ENCODE data around the gene RNF166.

DNA sequence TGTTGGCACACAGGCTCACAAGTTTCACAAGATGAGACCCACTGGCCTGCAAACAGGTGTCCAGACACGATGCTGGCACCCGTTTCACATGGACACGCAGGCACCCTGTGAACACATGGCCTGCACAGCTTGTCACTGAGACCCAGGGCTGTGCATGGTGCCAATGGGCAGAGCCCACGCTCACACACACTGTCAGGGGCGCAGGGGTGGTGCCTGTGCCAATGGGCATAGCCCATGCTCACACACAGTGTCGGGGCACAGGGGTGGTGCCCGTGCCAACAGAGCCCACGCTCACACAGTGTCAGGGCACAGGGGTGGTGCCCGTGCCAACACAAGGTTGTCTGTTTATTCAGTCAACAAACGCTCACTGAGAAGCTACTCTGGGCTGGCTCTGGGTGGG lies 29.4 kb upstream of the RNF166 start:
- TF ChIP-seq, protein P1, sequence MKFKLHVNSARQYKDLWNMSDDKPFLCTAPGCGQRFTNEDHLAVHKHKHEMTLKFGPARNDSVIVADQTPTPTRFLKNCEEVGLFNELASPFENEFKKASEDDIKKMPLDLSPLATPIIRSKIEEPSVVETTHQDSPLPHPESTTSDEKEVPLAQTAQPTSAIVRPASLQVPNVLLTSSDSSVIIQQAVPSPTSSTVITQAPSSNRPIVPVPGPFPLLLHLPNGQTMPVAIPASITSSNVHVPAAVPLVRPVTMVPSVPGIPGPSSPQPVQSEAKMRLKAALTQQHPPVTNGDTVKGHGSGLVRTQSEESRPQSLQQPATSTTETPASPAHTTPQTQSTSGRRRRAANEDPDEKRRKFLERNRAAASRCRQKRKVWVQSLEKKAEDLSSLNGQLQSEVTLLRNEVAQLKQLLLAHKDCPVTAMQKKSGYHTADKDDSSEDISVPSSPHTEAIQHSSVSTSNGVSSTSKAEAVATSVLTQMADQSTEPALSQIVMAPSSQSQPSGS (CRISPR knock-in tag; IDR thresholded peaks at IDR 0.05; ENCODE audit: borderline replicate concordance, low read depth) = no peak
- TF ChIP-seq NFYB (CRISPR knock-in tag; conservative IDR thresholded peaks at IDR 0.05; ENCODE audit: low read depth) (no peak), CTCF (IDR thresholded peaks at IDR 0.05) (no peak), RORB (CRISPR knock-in tag; IDR thresholded peaks at IDR 0.05) (no peak), ZNF138 (CRISPR knock-in tag; conservative IDR thresholded peaks at IDR 0.05) (no peak), MAX (CRISPR knock-in tag; IDR thresholded peaks at IDR 0.05) (no peak)
- TF ChIP-seq, protein P2, sequence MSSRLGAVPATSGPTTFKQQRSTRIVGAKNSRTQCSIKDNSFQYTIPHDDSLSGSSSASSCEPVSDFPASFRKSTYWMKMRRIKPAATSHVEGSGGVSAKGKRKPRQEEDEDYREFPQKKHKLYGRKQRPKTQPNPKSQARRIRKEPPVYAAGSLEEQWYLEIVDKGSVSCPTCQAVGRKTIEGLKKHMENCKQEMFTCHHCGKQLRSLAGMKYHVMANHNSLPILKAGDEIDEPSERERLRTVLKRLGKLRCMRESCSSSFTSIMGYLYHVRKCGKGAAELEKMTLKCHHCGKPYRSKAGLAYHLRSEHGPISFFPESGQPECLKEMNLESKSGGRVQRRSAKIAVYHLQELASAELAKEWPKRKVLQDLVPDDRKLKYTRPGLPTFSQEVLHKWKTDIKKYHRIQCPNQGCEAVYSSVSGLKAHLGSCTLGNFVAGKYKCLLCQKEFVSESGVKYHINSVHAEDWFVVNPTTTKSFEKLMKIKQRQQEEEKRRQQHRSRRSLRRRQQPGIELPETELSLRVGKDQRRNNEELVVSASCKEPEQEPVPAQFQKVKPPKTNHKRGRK (CRISPR knock-in tag; IDR thresholded peaks at IDR 0.05; ENCODE audit: borderline replicate concordance) = no peak
- TF ChIP-seq, protein P3, sequence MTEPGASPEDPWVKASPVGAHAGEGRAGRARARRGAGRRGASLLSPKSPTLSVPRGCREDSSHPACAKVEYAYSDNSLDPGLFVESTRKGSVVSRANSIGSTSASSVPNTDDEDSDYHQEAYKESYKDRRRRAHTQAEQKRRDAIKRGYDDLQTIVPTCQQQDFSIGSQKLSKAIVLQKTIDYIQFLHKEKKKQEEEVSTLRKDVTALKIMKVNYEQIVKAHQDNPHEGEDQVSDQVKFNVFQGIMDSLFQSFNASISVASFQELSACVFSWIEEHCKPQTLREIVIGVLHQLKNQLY (CRISPR knock-in tag; IDR thresholded peaks at IDR 0.05) = no peak

All from WTC11 (cell line).